GM21723 (cell line): Measurements from ENCODE around the gene BEND6.

Experiments
- ATAC-seq: cut with Tn5 transposase; IDR thresholded peaks from one replicate; pipeline ENCODE4 v1.9.1; 2021; ENCODE audit warnings: mild to moderate bottlenecking, moderate library complexity; ENCODE audit not compliant: unreplicated experiment

The BEND6 gene, protein sequence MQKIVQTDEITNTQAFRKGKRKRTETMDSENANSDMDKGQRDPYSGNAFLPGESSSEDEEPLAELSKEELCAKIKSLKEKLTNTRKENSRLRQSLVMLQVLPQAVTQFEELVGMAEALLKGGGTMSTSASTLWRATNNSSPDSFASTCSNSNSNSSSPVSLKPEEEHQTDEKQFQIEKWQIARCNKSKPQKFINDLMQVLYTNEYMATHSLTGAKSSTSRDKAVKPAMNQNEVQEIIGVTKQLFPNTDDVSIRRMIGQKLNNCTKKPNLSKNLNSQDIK

DNA sequence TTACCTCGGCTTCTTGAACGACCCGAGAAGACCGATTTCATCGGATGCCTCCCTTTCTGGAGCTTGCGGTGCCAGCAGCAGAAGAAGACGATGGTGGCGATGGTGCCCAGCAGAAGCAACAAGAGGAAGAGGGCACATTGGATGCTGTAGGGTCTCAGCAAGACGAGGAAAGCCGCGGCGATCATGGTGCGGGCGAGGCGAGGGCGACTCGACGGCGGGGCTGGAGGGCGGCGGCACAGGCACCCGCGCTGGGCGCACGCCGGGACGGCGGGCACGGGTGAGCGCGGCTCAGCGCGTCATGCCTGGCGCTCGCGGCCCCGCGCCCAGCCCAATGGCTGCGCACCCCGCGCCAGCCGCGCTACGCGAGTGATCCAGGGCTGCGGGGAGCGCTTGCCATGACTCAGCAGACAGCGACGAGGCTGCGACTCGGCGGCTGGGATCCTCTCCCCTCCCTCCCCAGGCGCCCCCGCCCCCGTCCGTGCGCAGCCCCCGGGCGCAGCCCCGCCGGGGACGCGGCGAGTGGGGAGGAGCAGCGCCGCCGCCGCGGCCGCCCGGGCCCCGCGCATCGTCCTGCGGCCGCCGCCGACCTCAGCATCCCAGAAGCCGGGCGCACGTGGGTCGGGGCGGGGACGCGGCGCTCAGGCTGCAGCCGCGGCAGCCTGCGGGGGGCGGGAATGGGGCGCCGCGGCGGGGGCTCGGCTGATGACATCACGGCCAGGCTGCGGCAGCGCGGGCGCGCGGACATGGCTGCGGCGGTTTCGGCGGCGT lies at the start of gene BEND6:
BEND6 (plus strand) TSS at position 705 of the 768 bp plus-strand sequence. CDS start 26,704 bp downstream, outside the sequence.
- peak; percentile 42 for ATAC-seq

DNA sequence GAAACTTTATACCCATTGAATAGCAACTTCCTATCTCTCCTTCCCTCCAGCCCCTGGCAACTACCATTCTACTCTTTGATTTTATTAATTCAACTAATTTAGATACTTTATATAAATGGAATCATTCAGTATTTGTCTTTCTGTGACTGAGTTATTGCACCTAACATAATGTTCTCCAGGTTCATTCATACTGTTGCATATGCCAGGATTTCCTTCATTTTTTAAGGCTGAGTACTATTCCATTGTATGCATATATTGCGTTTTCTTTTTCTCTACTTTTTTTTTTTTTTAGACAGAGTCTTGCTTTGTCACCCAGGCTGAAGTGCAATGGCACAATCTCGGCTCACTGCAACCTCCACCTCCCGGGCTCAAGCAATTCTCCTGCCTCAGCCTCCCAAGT lies 49.5 kb upstream of the BEND6 start:
- no peak for ATAC-seq

DNA sequence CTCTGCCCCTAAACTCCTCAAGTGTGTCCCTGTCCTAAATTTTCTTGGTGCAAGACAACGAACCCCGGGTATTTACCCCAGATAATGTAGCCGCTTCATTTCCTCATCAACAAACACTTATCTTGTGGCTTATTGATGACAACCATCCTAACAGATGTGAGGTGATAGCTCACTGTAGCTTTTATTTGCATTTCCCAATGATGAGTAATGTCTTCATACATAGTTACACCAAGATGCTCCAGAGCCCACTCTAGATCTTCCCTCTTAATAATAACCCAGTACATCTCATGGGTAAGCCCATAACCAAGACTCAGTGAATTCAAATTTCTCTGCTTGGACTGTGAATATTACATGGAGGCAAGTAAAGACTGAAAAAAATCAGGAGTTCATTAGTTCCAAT lies 48.2 kb upstream of the BEND6 start:
- ATAC-seq, result no peak

DNA sequence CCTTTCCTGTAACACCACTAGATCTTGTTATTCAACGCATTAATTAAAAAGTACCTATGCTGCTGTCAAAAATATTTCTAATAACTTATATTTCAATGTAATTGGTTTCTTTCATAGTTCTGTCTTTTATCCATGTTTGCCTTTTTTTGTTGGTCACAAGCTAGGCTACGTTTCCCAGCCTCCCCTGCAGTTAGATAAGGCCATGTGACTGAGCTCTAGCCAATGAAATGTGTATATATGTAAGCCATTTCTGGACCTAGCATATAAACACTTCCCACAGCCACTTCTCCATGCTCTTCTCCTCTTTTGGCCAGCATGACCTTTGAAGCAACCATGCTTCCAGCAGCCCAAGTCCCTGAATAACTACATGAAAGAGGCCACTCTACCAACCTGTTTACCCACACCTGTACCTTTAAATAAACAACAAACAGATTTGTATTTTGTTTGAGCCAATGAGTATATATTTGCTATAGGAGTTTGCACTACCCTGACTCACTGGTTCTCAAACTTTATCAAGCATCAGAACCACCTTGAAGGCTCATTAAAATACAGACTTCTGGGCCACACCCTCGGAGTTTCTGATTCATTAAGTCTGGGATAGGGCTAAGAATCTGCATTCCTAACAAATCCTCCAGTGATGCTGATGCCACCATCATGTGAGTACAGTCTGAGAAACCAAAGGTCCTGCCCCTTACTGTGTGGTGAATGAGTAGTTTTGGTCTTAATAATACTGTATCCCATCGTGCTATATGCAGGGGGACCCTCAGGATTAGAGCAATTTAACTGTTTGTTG lies 45.6 kb upstream of the BEND6 start:
- no peak for ATAC-seq

DNA sequence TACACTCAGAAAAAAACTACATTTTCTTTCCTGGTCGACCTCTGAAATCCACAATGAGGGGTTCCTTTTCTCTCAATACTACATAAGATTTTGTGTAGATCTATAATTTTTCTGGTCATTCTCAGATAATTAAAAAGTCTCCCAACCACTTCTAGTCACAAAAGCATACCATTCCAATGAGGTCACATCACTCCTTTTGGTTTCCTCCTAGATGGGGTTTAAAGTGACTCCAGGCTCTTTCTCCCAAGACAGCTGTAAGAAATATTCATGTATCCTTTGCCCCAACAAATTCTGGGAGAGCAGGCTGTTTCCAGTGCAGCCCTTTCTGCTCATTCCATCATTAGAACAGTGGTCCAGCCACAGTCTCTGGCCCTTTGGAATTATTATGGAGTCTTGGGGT lies 43.1 kb upstream of the BEND6 start:
- ATAC-seq, result no peak

DNA sequence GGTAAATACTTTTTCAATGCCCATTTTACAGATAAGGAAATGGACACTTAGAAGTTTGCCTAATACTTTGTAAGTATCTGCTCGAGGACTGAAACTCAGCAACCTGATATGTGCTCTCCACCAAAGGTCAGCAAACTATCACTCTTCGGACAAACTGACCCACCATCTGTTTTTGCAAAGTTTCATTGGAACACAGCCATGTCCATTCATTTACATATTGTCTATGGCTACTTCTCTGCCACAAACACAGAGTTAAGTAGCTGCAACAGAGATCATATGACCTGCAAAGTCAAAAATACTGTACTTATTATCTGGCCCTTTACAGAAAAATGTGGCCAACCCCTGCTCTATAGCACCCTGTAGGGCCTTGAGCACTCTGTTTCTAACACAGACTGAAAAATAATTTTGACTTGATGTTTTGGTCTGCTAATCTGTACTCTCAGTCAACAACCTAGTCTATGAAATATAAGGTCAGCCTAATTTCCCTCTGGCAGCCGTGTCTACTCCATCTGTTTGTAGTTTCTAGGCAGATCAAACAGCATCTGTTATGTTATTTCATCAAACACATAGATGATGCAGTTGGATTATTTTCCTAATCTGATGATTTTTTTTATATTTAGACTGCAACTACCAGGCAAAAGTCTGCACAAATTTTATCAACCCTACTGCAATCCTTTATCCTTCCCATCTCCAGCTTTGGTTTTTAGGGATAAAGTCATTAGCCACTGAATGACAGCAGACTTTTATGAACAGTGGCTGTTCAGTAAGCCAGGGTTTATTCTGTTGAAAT lies 41.4 kb upstream of the BEND6 start:
- ATAC-seq, result no peak

DNA sequence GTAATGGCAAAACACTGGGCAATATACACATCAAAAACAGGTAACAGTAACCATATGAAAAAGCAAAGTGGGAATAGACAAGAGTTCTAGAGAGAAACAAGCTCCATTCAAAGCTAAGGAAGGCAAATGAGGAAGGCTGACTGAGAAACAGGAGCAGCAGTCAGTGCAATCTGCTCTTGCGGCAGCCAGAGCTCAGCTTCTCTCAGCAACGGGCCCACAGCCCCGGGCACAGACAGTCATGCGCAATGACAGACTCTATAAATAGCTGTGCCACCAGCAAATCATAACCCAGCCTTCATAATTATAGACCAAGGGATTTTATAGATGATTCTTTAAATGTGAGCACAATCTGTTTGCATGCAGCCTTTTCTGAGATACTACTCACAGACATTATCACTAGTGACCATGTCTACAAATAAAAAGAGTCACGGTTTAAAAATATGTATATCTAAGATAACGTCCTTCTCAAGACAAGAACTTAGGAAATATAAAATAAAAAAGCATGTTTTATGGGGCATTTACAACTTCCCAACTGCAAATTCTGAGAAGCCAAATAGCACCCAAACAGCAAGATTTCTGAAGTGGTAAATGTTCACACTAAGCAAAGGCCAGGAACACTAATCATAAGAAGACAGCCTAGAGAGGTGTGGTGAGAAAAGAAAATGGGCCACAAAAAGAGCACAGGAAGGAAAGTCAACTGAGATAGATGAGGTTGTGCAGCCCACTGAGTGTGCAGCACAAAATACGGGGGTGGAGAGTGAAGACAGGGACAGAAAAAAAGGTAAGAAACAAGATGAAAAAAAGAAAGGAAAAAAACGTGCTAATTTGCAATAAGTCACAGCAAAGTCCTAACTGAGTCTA lies 39.9 kb upstream of the BEND6 start:
- no peak for ATAC-seq

DNA sequence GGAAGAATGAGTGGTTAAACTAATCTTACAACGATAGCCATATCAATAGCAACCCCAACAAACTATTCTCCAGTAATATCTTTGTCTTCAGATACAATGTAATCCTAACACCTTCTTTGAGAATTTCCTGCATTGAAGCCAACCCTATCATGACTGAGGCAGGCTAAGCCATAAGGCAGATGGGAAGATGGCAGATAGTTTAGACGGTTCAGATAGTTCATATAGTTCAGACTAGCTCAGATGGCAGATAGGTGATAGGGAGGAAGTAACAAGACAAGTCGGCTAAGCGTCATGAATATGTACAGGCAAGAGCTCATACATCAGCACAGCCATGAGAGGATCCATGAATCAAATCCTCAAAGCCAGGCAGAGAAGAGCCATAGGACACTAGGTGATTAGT lies 39.1 kb upstream of the BEND6 start:
- no peak for ATAC-seq

DNA sequence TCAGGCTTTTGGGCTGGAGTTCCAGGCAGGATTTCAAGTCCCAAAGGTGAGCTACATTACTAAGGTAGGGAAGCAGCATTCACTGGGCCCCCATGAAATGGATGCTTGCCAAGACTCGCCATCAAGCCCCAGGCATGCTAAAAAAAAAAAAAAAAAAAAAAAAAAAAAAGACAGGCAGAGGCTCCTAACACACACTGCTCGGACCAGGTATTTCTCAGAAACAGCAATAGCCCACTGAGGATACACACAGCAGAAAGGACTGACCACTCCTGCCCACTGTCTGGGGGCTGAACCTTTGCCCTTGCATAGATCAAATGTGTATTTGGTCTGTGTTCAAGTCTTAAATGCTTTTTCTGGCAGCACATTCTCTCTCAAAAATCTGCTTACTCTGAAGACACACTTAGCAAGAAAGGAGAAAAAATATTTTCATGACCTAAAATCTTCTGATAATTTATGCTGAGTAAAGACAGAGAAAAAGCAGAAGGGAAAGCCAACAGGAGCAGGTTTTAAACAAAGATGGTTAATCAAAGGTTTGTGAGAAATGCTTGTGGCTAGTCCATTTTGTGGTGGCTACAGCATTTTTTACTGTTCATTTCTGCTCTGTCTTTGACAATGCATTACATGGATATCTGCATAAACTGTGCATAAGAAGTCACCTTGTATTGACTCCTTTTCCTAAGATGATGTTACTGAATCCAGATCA lies 37.9 kb upstream of the BEND6 start:
- ATAC-seq, result no peak

DNA sequence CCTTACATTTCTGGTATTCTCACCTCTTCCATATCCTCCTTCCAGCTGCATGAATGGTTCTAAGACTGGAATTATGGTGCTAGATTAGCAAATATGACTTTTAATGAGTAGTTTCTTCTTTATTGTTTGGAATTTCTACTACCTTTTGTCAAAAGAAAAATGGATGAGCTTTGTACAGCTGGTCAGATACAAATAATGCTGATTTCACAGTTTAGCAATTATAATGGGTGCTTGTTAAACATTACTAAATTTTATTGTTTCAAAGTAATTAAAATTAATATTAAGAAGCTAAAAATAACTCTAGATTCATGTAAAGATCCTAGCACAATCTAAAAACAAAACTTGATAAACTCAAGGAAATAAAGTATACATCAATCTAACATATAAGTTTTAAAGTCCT lies 32.3 kb upstream of the BEND6 start:
- no peak for ATAC-seq

DNA sequence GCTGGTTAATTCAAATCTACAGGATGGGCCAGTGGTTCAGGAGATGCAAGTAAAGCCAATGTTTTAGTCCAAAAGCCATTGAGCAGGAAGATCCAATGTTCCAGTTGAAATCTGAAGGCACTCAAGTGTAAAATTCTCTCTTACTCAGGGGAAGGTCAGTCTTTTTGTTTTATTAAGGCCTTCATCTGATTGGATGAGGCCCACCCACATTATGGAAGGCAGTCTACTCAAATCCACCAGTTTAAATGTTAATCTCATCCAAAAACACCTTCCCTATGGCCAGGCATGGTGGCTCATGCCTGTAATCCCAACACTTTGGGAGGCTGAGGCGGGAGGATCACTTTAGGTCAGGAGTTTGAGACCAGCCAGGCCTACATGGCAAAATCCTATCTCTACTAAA lies 31.3 kb upstream of the BEND6 start:
- ATAC-seq, result no peak

DNA sequence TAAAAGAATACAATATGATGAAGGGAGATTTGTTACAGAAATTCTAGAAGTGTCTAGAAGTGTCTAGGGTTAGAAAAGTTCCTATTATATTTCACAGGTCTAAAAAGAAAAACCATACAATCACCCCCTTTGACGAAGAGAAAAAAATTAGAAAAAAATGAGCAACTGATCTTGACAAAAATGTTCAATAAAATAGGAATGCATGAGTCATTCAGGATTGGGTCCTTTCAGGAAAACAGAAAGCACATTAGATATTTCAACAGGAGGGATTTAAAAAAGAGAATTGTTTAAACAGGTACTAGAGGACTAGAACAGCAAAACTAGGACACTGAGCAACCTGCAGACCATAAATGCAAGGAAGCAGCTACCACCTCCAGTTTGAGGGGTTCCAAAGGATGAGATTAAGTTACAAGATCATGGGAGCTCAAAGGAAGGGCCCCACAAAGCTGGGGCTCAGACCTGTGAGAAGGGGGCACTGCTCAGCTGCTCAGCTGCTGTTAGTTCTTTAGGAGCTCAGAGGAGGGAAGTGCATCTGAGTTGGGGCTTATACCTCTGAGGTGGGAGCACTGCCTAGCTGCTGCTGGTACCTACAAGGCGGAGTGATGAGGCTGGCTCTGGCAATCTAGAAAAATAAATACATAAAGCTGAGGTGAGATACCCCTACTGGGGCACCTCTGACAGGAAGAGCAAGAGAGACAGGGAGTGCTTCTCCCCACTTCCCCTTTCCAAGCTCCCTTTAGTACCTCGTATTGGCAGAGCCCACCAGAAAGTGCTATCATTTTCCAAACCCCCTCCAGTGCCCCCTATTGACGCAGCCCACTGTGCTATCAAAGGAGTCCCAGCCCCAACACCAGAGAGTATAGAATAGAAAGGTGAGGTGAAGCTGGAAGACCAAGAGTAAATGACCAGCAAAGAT lies 27.1 kb upstream of the BEND6 start:
- ATAC-seq, result no peak

DNA sequence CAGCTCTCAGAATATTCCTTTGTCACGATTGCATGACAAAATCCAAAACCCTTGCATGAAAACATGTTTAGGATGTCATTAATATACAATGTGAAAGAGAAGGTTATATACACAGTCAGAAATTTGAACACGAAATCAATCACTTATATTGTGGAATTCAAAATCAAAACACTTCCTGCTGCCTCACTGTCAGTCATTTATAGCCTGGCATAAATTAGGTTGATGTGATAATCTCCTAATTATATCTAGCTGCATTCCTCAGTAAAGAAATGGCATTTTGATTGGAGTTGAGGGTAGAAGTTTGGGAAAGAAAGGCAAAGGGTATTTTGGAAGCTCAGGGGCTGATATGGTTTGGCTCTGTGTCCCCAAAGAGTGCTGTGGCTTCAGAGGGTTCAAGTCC lies 24.1 kb upstream of the BEND6 start:
- ATAC-seq, result no peak

DNA sequence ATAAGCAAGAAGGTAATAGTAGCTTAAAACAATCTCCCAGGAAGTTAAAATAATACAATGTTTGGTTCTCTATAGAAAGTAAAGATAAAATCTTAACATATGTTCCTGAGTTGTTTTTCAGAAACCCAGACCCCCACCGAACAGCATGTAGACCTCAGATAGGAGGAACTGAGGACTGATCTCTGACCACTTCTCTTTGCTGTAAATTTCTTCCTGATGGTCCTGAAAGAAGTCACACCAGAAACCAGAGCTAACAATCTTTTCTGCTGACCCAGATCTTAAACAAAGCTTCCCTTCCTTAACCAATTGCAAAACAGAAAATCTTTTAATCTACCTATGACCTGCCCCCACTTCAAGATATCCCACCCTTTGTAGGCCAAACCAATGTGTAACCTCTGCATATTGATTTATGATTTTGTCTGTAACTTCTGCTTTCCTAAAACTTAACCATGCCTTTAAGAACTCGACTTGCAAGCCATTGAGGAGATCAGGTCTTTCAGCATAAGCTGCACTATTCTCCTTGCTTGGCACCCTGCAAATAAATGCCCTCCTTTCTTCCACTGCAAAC lies 21.9 kb upstream of the BEND6 start:
- no peak for ATAC-seq

DNA sequence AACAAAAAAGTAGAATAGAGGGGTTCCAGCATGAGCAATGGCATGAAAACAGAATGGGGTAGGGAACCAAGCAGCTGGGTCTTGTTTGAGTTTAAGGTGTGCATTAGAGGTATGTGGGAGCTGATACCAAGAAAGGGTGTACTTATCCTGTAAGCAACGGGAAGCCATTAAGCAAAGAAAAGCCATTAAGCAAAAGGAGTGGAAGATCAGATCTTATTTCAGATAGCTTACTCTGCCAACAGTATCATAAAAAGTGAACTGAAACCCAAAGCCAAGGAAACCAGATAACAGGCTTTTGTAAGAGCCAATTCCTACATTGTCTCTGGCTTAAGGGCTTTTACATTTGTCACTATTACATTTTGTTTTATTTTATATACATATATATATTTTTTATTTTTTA lies 21.3 kb upstream of the BEND6 start:
- ATAC-seq, result no peak

DNA sequence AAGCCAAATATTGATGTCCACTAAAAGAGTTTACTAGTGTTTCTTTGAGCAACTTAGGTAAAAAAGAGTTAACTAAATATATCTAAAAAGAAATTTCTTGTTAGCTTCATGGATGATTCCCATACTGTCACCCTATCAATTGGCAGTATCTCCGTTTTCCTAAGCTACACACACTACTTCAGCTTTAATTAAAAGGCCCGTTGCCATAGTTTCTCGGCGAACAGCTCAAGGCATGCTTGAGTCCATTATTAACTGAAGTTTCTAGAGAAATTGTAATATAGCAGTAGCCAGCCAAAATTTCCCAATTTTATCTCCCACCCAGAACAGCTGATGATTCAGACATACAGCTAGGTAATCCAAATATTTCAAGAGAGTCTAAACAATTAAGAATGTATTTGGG lies 20.0 kb upstream of the BEND6 start:
- no peak for ATAC-seq

DNA sequence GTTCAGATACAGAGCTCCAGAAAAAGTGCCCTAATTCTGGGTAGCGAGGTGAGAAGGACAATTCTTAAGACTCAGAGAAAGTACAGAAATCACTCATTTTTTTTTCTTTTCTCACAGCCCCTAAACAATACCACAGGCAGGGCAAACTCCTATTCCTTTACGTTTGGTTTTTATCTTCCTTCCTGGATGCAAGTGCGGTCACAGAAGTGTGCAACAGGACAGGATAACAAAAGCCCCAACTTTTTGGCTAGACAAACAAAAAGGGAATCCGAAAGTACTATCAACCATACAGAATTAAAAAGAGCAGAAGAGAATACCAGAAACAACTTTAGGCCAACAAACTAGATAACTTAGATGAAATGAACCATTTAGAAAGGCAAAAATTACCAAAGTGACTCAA lies 18.4 kb upstream of the BEND6 start:
- no peak for ATAC-seq

DNA sequence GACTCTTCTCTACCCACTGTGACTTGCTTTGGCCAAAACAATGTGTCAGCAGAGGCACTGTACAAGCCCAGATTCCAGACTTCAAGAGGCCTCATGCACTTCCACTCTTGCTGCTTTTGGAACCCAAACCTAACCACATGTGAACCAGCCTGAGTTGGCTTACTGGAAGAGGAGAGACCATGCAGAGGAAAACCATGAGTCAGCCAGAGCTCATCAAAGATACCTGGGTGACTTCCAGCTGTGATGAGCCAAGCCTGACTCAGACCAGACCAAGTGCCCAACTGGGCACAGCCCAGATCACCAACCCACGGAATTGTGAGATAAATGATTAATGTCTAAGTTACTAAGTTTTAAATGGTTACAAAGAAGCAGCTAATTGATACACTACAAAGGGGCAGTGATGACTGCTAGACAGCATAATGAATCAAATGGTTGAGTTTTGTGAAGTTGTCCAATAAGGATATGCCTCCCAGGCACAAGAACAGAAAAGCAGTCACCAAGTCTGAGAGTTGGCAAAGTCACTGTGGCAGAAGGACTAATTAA lies 16.2 kb upstream of the BEND6 start:
- ATAC-seq, result no peak
